Neural cell (in vitro differentiated cells): ENCODE data around the gene STAG2. TPM values are rescaled to one million over a fixed set of nuclear protein-coding genes. Genes with fewer than 3 reads are reported as not detected.
"Not testable (repeated sequence)": the region's sequence is repeated elsewhere in the genome, so short reads cannot be mapped to it uniquely, and the experiment has no call there.

ENCODE experiments used
- H2AFZ ChIP-seq: fragments of 200-600, 300-800 bp; sonication (generic), shearing (Covaris generic); 2 replicates; pipeline ENCODE4 v1.6.0; 2014; ENCODE audit warnings: low read depth, mild to moderate bottlenecking, antibody characterized with exemption, low read length, moderate library complexity
- H3F3A ChIP-seq: fragments of 200-600 bp; shearing (Covaris generic); 2 replicates; pipeline ENCODE4 v1.6.1; 2016; ENCODE audit warnings: mild to moderate bottlenecking, moderate library complexity, mixed read lengths, antibody characterized with exemption, low read length; ENCODE audit not compliant: insufficient read depth, poor library complexity, severe bottlenecking
- H3K27ac ChIP-seq: fragments of 200-600, 300-800 bp; sonication (generic), shearing (Covaris generic); 2 replicates; pipeline ENCODE4 v1.5.1; 2014; ENCODE audit warnings: mild to moderate bottlenecking, low read length, moderate library complexity
- H3K27me3 ChIP-seq: fragments of 300-800, 200-600 bp; sonication (generic), shearing (Covaris generic); 2 replicates; pipeline ENCODE4 v1.6.0; 2014; ENCODE audit warnings: mild to moderate bottlenecking, low read depth, low read length, moderate library complexity; ENCODE audit not compliant: insufficient read depth
- H3K36me3 ChIP-seq: fragments of 300-800, 200-600 bp; sonication (generic), shearing (Covaris generic); 2 replicates; pipeline ENCODE4 v1.5.1; 2014; ENCODE audit warnings: mild to moderate bottlenecking, antibody characterized with exemption, low read length, moderate library complexity; ENCODE audit not compliant: insufficient read depth
- H3K4me2 ChIP-seq: fragments of 300-800, 200-600 bp; sonication (generic), shearing (Covaris generic); 2 replicates; pipeline ENCODE4 v1.6.0; 2014; ENCODE audit warnings: mild to moderate bottlenecking, low read length
- H3K4me3 ChIP-seq: fragments of 300-800, 200-600 bp; sonication (generic), shearing (Covaris generic); 2 replicates; pipeline ENCODE4 v1.5.1; 2014; ENCODE audit warnings: mild to moderate bottlenecking, low read length, moderate library complexity
- H3K79me2 ChIP-seq: fragments of 200-600 bp; shearing (Covaris generic); replicated peaks from 2 replicates; pipeline ENCODE4 v1.6.0; 2014; ENCODE audit warnings: mild to moderate bottlenecking, low read length, moderate library complexity; ENCODE audit not compliant: insufficient read depth
- H3K9ac ChIP-seq: fragments of 300-800, 200-600 bp; sonication (generic), shearing (Covaris generic); 2 replicates; pipeline ENCODE4 v1.6.1; 2016; ENCODE audit warnings: mild to moderate bottlenecking, low read length, mixed read lengths
- H3K9me2 ChIP-seq: fragments of 200-600 bp; shearing (Covaris generic); 2 replicates; pipeline ENCODE4 v1.6.1; 2016; ENCODE audit warnings: mild to moderate bottlenecking, low read length, mixed read lengths; ENCODE audit not compliant: insufficient read depth
- H3K9me3 ChIP-seq: fragments of 200-600, 300-800 bp; sonication (generic), shearing (Covaris generic); 2 replicates; pipeline ENCODE4 v1.6.1; 2016; ENCODE audit warnings: mild to moderate bottlenecking, mixed run types, low read length, moderate library complexity, mixed read lengths
- H4K20me1 ChIP-seq: fragments of 200-600 bp; shearing (Covaris generic); 2 replicates; pipeline ENCODE4 v1.6.1; 2016; ENCODE audit warnings: mild to moderate bottlenecking, mixed run types; ENCODE audit not compliant: insufficient read depth
- EP300 ChIP-seq: fragments of 450-650 bp; conservative IDR thresholded peaks from 2 replicates; pipeline ENCODE4 v1.6.1; 2014; ENCODE audit warnings: antibody characterized with exemption, mild to moderate bottlenecking, moderate library complexity; ENCODE audit not compliant: poor library complexity, severe bottlenecking
- POLR2AphosphoS5 ChIP-seq: IDR thresholded peaks from 2 replicates; pipeline ENCODE4 v1.6.1; 2012
- RAD21 ChIP-seq: fragments of 450-650 bp; conservative IDR thresholded peaks from 2 replicates; pipeline ENCODE4 v1.6.1; 2014; ENCODE audit warnings: antibody characterized with exemption, mild to moderate bottlenecking, moderate library complexity
- SMC3 ChIP-seq: fragments of 450-650 bp; conservative IDR thresholded peaks from 2 replicates; pipeline ENCODE4 v1.6.1; 2014; ENCODE audit warnings: antibody characterized with exemption, mild to moderate bottlenecking, moderate library complexity; ENCODE audit not compliant: poor library complexity
- polyA plus RNA-seq: library from polyadenylated mRNA; depleted of rRNA; stranded (reverse); fragments of >200 nt; gene quantifications from 2 replicates; pipeline ENCODE4 v1.2.3, GENCODE V29; 2014
- TF ChIP-seq, protein P1 (sequence below): fragments of 450-650 bp; IDR thresholded peaks from 2 replicates; pipeline ENCODE4 v1.5.1; 2014; ENCODE audit warnings: antibody characterized with exemption, mild to moderate bottlenecking, moderate library complexity; ENCODE audit not compliant: poor library complexity, severe bottlenecking
- TF ChIP-seq, protein P2 (sequence below): IDR thresholded peaks from 2 replicates; pipeline ENCODE4 v1.6.1; 2012; ENCODE audit warnings: borderline replicate concordance

Gene STAG2
- polyA plus RNA-seq, 1 donor from 2014 or later = 26.5 TPM

- H3K4me2 ChIP-seq = no peak overlapping the region
- no peaks in the 10 kb centered on the region for H3F3A ChIP-seq
- no peak overlapping the region for H3K27ac ChIP-seq
- TF ChIP-seq RAD21 = peak; percentile 67
- TF ChIP-seq, protein P1, sequence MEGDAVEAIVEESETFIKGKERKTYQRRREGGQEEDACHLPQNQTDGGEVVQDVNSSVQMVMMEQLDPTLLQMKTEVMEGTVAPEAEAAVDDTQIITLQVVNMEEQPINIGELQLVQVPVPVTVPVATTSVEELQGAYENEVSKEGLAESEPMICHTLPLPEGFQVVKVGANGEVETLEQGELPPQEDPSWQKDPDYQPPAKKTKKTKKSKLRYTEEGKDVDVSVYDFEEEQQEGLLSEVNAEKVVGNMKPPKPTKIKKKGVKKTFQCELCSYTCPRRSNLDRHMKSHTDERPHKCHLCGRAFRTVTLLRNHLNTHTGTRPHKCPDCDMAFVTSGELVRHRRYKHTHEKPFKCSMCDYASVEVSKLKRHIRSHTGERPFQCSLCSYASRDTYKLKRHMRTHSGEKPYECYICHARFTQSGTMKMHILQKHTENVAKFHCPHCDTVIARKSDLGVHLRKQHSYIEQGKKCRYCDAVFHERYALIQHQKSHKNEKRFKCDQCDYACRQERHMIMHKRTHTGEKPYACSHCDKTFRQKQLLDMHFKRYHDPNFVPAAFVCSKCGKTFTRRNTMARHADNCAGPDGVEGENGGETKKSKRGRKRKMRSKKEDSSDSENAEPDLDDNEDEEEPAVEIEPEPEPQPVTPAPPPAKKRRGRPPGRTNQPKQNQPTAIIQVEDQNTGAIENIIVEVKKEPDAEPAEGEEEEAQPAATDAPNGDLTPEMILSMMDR = peak; percentile 59
- TF ChIP-seq, protein P2, sequence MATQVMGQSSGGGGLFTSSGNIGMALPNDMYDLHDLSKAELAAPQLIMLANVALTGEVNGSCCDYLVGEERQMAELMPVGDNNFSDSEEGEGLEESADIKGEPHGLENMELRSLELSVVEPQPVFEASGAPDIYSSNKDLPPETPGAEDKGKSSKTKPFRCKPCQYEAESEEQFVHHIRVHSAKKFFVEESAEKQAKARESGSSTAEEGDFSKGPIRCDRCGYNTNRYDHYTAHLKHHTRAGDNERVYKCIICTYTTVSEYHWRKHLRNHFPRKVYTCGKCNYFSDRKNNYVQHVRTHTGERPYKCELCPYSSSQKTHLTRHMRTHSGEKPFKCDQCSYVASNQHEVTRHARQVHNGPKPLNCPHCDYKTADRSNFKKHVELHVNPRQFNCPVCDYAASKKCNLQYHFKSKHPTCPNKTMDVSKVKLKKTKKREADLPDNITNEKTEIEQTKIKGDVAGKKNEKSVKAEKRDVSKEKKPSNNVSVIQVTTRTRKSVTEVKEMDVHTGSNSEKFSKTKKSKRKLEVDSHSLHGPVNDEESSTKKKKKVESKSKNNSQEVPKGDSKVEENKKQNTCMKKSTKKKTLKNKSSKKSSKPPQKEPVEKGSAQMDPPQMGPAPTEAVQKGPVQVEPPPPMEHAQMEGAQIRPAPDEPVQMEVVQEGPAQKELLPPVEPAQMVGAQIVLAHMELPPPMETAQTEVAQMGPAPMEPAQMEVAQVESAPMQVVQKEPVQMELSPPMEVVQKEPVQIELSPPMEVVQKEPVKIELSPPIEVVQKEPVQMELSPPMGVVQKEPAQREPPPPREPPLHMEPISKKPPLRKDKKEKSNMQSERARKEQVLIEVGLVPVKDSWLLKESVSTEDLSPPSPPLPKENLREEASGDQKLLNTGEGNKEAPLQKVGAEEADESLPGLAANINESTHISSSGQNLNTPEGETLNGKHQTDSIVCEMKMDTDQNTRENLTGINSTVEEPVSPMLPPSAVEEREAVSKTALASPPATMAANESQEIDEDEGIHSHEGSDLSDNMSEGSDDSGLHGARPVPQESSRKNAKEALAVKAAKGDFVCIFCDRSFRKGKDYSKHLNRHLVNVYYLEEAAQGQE = no peak
- peak; percentile 52 for TF ChIP-seq SMC3
- H4K20me1 ChIP-seq = no peaks in the 10 kb centered on the region
- no peak overlapping the region for H3K4me3 ChIP-seq
- no peak overlapping the region for H3K9ac ChIP-seq
- H3K36me3 ChIP-seq = no peaks in the 10 kb centered on the region
- no peaks in the 10 kb centered on the region for H3K79me2 ChIP-seq
- H2AFZ ChIP-seq = no peak overlapping the region
- no peaks in the 10 kb centered on the region for H3K9me2 ChIP-seq
- H3K27me3 ChIP-seq = no peaks in the 10 kb centered on the region
- H3K9me3 ChIP-seq = no peaks in the 10 kb centered on the region
Measured at GRCh38 chrX:124098089-124098488, 136.6 kb downstream of the STAG2 start.

DNA sequence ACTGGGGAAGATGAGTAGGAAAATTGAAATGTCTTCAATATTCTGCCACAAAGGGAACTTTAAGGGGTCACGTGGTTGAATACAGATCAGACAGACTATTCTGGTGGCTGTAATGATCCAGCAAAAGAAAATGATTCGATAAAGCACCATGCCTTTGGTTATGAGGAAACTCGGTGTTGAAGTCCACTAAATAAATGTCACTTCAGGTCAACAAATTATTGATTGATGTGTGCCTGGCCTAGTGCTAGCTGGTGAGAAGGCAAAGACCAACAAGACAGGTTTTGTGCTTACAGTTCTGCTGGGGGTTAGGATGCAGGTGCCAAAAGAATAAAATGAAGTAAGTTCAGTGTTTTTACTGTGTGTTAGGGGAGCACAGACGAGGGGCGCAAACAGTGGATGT lies 142.5 kb downstream of the STAG2 start:
- Histone ChIP-seq H3K27ac (no peak overlapping the region), H3K9me2 (no peaks in the 10 kb centered on the region), H3K79me2 (no peaks in the 10 kb centered on the region), H3K4me3 (no peak overlapping the region), H3K27me3 (no peaks in the 10 kb centered on the region), H4K20me1 (no peaks in the 10 kb centered on the region), H3K9me3 (no peaks in the 10 kb centered on the region), H2AFZ (no peak overlapping the region), H3K4me2 (no peak overlapping the region), H3F3A (no peaks in the 10 kb centered on the region), H3K36me3 (no peaks in the 10 kb centered on the region), H3K9ac (no peak overlapping the region)
- TF ChIP-seq, protein P1 = no peak
- TF ChIP-seq EP300 = no peak
- no peak for TF ChIP-seq POLR2AphosphoS5

GRCh38 chrX:124104512-124104911 lies 143.0 kb downstream of the STAG2 start:
- not testable (repeated sequence) for H3F3A ChIP-seq, H3K9me3 ChIP-seq, H3K9me2 ChIP-seq, H3K36me3 ChIP-seq, H3K4me2 ChIP-seq, H4K20me1 ChIP-seq, H3K27ac ChIP-seq, H3K79me2 ChIP-seq, H2AFZ ChIP-seq, H3K9ac ChIP-seq, H3K4me3 ChIP-seq, H3K27me3 ChIP-seq
